Forelimb muscle (tissue), 1 donor: ENCODE results near the gene MED28. TPM values are rescaled to one million over a fixed set of nuclear protein-coding genes. Genes with fewer than 3 reads are reported as not detected.
"Not testable (repeated sequence)": the region's sequence is repeated elsewhere in the genome, so short reads cannot be mapped to it uniquely, and the experiment has no call there.

Experiments used
- DNase-seq: peaks from one replicate; pipeline ENCODE4 v3.0.0-alpha.2; 2013; ENCODE audit warnings: low read depth
- polyA plus RNA-seq: library from polyadenylated mRNA; unstranded; fragments of 120-200 nt; gene quantifications from one replicate; pipeline ENCODE4 v1.2.1, GENCODE V29; 2013; ENCODE audit not compliant: insufficient read length

Gene MED28
- polyA plus RNA-seq, 1 donor = 26.0 TPM

- no peak for DNase-seq
Measured at GRCh38 chr4:17618926-17619325, 4.5 kb downstream of the MED28 start.

GRCh38 chr4:17619416-17620105 lies 5.1 kb downstream of the MED28 start:
- no peak for DNase-seq

DNA sequence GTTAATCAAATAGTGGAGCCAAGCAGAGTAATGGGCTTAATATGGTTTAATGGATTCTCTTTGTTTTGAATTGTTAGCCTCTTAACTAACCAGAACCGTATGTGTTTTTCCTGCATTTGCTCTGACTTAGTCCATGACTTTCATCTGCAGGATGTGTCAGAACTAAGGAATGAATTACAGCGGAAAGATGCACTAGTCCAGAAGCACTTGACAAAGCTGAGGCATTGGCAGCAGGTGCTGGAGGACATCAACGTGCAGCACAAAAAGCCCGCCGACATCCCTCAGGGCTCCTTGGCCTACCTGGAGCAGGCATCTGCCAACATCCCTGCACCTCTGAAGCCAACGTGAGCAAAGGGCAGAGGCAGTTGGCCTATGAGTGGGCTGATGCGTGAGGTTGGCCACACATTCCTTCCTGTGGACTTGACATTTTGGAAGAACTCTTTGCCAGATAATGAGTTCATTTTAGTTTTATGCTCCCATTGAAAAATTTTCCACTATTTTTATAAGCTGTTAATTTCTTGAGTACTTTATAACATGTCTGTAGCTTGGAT lies 9.1 kb downstream of the MED28 start:
- no peak for DNase-seq

DNA sequence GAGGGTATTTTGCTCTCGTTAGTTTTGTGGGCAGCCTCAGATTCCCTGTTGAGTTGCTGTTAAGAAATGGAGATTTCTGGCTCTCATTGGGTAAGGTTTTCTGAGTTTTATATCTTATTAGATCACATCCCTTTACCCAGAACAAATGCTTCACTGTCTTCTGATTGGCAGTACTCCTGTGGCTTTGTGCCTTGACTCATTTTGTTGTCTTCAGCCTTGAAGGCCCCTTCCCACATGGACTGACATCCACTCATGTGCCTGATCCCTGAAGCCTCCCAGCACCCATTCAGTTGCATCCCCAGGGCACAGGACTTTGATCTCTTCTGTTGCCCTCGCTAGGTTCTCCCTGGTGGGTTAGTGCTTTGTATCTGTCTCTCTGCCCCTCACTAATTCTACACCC lies 10.4 kb downstream of the MED28 start:
- DNase-seq = no peak

- DNase-seq = no peak
Measured at GRCh38 chr4:17630228-17630627, 15.8 kb downstream of the MED28 start.

DNA sequence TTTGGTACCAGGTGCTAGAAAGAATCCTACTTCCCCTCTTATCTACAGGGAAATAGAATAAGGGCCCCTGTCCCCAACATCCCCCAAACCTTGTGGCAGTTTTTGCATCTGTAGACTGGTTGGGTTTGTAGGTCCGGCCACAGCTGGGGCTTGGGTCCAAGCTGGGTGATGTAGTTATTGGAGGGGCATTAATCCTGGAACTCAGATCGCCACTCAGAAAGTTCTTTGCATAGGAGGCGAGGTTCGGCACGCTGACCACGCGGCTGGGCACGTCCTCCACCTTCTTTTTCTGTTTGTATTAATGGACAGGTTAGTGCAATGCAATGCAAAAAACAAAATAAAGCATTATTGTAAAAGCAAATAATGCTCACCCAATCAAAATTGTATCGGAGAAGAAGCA lies 19.2 kb downstream of the MED28 start:
- no peak for DNase-seq

DNA sequence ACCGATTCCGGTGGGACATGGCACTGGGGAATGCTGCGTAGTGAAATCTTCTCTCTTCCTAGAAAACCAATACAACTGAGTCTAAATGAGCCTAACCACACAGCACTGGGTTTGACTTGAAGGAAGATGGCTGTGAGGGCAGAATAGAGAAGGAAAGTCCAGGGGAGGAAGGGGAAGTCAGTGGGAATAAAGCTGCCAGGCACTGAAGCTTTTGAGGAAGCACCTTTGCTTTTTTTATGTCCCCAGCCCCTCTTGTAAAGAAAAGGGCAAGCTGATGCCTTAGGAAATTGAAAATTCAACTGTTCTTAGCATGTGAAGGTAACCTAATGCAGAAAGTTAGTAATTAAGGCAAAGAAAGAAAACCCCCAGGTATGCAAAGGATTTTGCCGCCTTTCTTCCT lies 20.6 kb downstream of the MED28 start:
- no peak for DNase-seq

- no peak for DNase-seq
Measured at GRCh38 chr4:17636341-17636695, 21.9 kb downstream of the MED28 start.

- peak; percentile 31 for DNase-seq
Measured at GRCh38 chr4:17636696-17637622, 22.5 kb downstream of the MED28 start.

DNA sequence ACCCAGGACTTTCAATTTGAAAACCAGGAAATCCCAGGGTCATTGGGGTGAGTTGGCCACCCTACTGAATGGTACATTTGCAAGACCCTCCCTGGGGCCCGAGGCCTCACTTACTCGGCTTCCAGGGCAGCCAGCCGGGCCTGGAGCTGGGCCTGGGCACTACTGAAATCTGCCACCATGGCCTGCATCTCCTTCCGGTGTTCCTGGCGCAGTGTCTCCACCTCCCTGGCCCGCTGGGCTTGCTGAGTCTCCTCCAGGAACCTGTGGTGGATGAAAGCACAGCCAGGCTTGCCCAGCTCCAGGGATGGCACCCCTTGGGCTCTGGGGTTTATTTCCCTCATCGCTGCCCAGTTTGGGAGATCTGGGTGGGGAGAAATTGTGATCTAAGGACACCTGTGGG lies 24.7 kb downstream of the MED28 start:
- DNase-seq = no peak

- DNase-seq = no peak
Measured at GRCh38 chr4:17642398-17642783, 27.9 kb downstream of the MED28 start.

- DNase-seq = no peak
Measured at GRCh38 chr4:17646693-17647092, 32.3 kb downstream of the MED28 start.

DNA sequence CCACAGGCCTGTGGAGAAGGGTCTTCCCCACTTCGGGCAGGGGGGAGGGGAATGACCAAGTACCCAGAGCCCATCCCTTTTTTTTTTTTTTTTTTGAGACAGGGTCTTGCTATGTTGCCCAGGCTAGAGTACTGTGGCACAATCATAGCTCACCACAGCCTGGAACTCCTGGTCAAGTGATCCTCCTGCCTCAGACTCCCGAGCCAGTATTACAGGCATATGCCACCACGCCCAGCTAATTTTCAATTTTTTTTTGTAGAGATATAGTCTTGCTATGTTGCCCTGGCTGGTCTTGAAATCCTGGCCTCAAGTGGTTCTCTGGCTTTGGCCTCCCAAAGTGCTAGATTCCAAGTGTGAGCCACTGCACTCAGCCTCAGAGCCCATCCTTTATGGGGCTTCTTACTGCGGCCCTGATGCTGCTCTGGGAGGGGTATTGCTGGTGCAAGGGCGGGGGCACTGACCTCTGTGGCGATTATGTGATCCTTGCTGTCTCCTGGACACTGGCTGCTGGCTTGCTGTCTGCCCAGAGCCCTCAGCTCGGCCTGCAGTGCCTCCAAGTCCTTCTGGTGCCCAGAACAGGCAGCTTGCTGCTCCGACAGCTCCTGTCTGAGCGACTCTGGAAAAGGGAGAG lies 32.9 kb downstream of the MED28 start:
- DNase-seq = no peak

- no peak for DNase-seq
Measured at GRCh38 chr4:17647927-17648326, 33.5 kb downstream of the MED28 start.

DNA sequence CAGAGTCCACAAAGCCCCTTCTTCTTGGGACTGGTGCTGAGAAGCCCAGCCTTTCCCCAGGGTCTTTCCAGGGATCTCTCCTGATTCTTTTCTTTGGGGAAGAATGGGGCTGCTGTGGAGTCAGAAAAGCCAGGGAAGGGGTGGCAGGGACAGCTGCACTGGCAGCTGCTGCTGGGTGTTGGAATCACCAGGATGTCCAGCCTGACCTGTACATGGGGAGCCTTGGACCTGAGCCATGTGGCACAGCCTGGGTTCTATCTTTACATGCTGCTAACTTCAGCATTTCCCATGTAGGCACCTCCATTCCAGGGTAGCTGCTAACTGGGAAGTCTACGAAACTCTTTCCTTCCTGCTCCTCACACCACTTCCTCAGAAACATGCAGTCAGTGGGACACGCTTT lies 36.0 kb downstream of the MED28 start:
- no peak for DNase-seq

DNA sequence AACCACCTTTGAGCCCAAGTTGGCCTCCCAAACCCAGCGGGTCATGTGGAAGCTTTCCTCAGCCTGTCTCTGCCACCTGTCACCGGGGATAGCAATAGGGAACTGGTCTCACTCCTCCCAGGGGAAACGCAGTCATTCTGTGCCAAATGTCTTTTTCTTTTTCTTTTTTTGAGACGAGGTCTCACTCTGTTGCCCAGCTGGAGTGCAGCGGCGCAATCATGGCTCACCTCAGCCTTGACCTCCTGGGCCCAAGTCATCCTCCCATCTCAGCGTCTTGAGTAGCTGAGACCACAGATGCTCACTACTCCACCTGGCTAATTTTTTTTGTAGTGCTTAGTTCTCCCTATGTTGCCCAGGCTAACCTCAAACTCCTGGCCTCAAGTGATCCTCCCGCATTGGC lies 40.3 kb downstream of the MED28 start:
- no peak for DNase-seq

GRCh38 chr4:17657090-17657489 lies 42.6 kb downstream of the MED28 start:
- DNase-seq = no peak

DNA sequence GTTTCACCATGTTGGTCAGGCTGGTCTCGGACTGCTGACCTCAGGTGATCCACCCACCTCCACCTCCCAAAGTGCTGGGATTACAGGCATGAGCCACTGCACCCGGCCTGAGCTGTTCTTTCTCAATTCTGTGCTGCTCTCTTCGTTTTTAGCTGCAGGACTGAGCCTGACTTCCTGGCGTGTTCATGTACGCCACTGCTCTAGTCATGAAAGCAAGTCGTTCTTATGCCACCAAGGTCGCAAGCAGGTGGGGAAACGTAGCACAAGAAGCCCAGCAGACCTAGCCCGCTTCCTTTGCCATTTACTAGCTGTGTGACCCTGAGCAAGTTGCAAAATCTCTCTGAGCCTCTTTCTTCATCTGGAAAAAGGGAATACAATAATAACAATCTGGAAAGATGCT lies 43.4 kb downstream of the MED28 start:
- DNase-seq = no peak

GRCh38 chr4:17659196-17659595 lies 44.8 kb downstream of the MED28 start:
- not testable (repeated sequence) for DNase-seq

DNA sequence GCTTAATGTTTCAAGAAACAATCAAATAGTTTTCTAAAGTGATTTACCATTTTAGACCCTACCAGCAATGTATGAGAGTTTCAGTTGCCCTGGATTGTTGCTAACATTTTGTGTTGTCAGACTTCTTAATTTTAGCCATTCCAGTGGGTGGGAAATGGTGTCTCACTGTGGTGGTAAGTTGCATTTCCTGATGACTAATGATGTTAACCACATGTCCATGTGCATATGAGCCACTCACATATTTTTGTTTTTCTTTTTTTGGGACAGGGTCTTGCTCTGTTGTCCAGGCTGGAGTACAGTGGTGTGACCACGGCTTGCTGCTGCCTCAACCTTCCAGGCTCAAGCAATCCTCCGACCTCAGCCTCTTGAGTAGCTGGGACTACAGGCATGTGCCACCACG lies 48.3 kb downstream of the MED28 start:
- no peak for DNase-seq

GRCh38 chr4:17664755-17665154 lies 50.3 kb downstream of the MED28 start:
- DNase-seq = no peak

GRCh38 chr4:17665346-17665745 lies 50.9 kb downstream of the MED28 start:
- no peak for DNase-seq

DNA sequence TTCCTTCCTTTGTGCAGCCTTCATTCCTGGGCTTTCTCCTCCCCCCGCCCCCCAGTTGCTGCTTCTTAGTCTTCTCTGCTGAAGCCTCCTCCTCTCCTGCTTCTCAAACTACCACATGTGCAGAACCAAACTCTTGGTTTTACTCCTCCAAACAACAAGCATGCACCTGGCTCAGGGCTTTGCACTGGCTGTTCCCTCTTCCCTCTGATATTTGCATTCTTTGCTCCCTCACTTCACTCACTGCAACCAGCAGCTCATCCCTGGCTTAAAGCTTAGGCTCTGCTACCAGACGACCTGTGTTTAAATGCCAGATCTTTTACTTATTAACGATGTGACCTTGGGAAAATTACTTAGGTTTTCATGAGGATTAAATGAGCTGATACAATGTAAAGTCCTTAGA lies 51.4 kb downstream of the MED28 start:
- no peak for DNase-seq
